ENCODE results near the gene BORCS6.
"Not testable (repeated sequence)": the region's sequence is repeated elsewhere in the genome, so short reads cannot be mapped to it uniquely, and the experiment has no call there.

Gene BORCS6

GRCh38 chr17:8175795-8176196 is 14.2 kb downstream of the BORCS6 start:
- DNase-seq (ENCODE audit: low read depth in 3 of 3, low spot score in 1 of 3) = no peak

- no peak for DNase-seq (ENCODE audit: low read depth in 3 of 3, low spot score in 1 of 3)
Measured at GRCh38 chr17:8173871-8174322, 16.1 kb downstream of the BORCS6 start.

GRCh38 chr17:8173056-8173870 is 16.7 kb downstream of the BORCS6 start:
- peak in 2 of 3 donors; percentile 53 to 55 for DNase-seq (ENCODE audit: low read depth in 3 of 3, low spot score in 1 of 3)

GRCh38 chr17:8170186-8170585 is 19.8 kb downstream of the BORCS6 start:
- not testable (repeated sequence) for DNase-seq (ENCODE audit: low read depth in 3 of 3, low spot score in 1 of 3)

- DNase-seq (ENCODE audit: low read depth in 3 of 3, low spot score in 1 of 3) = no peak
Measured at GRCh38 chr17:8167526-8167925, 22.5 kb downstream of the BORCS6 start.

- no peak for DNase-seq (ENCODE audit: low read depth in 3 of 3, low spot score in 1 of 3)
Measured at GRCh38 chr17:8166731-8167130, 23.2 kb downstream of the BORCS6 start.

DNA sequence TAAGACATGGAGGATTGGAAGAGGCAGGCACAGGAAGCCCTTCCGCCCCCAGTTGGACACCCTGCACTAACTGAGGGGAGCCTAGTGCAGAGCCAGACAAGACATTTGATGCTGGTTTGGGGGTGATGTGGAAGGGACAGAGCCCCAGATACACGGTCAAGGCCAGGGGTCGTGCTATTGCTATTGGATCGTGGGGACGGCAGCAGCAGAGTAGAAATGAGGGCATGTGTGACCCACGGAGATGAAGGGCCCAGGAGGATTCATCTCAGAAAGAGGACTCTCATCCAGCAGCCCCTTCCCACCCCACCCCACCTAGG is 25.2 kb downstream of the BORCS6 start:
- no peak for DNase-seq (ENCODE audit: low read depth in 3 of 3, low spot score in 1 of 3)

- DNase-seq (ENCODE audit: low read depth in 3 of 3, low spot score in 1 of 3) = peak in 1 of 3 donors; percentile 34
Measured at GRCh38 chr17:8163978-8164814, 25.8 kb downstream of the BORCS6 start.

DNA sequence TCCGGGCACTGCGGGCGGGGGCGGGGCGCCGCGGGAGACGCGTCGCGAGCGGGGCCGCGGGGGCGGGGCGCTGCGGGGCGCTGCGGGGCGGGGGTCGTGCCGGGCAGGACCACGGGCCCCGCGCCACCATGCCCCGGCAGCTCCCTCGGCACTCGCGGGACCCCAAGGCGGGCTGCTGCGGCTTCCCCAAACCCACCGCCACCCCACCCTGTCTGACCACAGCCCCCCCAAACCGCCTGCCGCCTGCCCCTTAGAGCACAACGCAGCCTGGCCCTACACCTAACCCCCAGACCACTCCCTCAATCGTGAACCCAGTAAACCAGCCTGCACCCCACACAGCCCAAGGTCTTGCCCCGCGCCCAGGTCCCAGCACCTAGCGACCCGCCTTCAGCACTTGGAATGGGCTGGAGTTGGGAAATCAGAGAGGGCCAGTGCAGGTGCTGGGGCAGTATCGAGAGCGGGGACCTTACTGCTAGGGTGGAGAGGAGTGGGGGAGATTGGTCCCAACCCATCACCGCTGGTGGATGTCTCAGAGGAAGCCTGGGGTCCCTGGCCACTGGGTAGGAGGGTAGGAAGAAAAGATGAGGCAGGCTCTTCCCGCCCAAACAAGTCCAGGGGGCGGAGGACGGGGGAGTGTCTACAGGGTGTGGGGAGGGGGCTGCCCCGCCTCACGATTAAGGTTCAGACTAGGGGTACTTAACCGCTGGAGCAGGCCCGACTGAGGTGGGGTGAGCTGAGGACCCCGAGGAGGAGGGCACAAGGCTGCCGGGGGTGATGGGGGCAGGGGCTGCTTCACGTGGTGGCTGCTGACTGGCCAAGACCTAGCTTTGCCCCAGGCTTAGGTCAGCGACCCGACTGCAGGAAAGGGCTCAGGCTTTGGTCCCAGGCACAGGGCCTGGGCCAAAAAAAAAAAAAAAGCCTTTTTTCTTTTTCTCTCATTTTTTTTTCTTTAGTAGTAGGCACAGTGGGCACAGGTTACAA is 26.7 kb downstream of the BORCS6 start:
- no peak for DNase-seq (ENCODE audit: low read depth in 3 of 3, low spot score in 1 of 3)

DNA sequence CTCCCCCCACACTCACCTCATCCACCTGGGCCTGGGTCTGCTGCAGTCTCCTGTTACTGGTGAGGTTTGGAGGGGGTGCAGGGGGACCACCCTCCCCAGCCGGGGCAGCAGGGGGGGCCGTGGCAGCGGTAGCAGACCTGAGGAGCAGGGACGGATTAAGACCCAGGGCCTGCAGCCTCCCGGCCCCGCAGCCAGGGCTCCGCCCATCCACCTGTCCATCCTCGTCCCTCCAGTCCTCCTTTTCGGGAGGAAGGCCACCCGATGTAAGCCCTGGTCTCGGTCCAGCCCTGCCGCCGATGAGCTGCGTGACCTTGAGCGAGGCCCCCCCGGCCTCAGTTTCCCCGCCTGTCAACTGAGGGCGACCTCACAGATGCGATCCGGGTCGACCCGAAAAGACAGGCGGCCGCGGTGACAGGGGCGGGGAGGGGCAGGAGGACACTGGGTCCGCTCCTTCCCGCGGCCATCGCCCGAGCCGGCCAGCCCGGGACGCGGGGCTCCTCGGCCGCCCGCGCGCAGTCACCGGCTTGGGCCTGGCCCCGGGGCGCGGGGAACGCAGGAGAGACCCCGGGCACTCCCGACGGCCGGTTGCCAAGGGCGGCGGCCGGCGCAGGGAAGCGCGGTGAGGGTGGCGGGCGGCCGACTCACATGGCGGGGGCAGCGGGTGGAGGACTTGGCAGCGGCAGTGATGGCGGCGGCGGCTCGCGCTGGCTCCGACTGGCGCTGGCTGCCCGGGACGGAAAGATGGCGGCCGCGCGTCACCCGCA is 27.6 kb downstream of the BORCS6 start, which contains the start of gene VAMP2:
VAMP2 (minus strand) TSS at position 716 of the 764 bp plus-strand sequence; CDS start at position 647, 69 bp downstream.
- peak; percentile 60 to 74 (median 64) for DNase-seq (ENCODE audit: low read depth in 3 of 3, low spot score in 1 of 3)

GRCh38 chr17:8161289-8162232 is 28.4 kb downstream of the BORCS6 start:
- DNase-seq (ENCODE audit: low read depth in 3 of 3, low spot score in 1 of 3) = no peak

GRCh38 chr17:8160741-8161221 is 29.2 kb downstream of the BORCS6 start:
- DNase-seq (ENCODE audit: low read depth in 3 of 3, low spot score in 1 of 3) = no peak

DNA sequence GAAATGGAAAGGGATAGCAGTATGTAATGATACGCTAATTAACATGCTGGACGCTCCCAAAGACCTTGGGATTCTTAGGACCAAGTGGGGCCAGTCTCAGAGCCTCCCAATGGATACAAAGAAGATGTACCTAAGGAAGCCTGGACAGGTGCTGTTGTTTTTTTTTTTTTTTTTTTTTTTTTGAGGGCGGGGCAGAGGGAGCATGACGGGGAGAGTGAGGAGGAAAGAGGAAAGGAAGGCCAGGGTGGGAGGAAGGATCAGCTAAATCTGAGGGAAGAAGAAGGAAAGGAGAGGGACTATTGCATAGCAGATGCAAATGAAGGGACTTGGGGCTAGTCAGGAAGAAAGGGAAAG is 29.8 kb downstream of the BORCS6 start:
- DNase-seq (ENCODE audit: low read depth in 3 of 3, low spot score in 1 of 3) = no peak

DNA sequence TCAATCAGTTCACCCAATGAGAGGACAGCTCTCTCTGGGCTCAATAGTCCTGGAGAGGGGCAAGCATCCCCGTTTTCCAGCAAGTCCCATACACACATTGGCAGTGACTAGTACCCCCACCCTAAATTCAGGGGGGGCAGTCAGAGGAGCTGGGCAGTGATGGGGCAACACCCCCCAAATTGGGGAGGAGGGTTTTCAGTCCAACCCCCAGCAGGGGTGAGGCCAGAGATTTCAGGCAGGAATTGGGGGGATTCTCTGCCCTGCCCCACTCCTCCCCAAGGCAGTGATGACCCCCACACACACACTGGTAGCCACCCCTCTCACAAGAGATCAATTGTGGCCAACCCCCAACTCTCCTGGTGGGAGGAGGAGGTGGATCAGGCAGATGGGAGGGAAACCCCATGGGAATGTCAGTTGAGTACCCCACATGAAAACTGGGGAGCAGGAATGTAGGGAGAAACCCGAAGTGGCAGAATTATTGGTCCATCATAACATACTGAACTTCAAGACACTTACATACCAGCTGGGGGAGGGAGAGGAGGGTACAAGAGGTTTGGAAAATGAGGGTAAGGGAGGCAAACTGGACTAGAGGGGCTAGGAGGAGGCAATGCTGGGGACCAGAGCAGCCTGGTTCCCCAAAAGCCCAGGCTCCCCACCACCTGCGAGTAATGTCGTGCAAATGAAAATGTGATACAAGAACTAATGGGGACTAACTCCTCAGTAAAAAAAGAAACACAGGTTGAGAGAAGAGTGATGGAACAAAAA is 30.3 kb downstream of the BORCS6 start:
- DNase-seq (ENCODE audit: low read depth in 3 of 3, low spot score in 1 of 3) = no peak

GRCh38 chr17:8159032-8159400 is 31.0 kb downstream of the BORCS6 start:
- no peak for DNase-seq (ENCODE audit: low read depth in 3 of 3, low spot score in 1 of 3)

DNA sequence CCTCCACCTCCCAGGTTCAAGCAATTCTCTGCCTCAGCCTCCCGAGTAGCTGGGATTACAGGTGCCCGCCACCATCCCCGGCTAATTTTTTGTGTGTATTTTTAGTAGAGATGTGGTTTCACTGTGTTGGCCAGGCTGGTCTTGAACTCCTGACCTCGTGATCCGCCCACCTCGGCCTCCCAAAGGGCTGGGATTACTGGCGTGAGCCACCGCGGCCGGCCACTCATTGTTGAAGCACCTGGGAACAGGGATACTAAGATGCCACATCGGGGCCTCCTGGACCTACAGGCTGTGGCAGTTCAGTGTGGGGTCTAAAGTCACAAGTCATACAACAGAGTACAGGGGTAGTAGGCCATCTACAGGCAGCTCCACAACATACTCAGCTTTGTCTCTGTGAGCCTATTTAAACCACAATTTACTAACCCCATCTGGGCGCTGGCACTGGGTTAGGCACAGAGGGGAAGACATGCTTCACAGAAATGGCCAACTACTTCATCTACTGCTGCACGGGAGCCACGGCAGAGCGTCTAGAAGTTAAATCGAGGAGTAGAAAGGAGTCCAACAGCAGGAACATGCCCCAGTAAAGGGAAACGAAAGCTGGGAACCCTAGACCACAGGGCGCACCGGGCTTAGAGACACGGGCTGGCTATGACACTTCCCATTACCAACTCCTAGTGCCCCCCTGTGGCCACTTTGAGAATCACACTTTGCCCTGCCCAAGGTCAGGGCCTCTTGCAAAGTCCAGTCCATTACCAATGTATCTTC is 31.5 kb downstream of the BORCS6 start:
- peak; percentile 59 to 82 (median 65) for DNase-seq (ENCODE audit: low read depth in 3 of 3, low spot score in 1 of 3)

DNA sequence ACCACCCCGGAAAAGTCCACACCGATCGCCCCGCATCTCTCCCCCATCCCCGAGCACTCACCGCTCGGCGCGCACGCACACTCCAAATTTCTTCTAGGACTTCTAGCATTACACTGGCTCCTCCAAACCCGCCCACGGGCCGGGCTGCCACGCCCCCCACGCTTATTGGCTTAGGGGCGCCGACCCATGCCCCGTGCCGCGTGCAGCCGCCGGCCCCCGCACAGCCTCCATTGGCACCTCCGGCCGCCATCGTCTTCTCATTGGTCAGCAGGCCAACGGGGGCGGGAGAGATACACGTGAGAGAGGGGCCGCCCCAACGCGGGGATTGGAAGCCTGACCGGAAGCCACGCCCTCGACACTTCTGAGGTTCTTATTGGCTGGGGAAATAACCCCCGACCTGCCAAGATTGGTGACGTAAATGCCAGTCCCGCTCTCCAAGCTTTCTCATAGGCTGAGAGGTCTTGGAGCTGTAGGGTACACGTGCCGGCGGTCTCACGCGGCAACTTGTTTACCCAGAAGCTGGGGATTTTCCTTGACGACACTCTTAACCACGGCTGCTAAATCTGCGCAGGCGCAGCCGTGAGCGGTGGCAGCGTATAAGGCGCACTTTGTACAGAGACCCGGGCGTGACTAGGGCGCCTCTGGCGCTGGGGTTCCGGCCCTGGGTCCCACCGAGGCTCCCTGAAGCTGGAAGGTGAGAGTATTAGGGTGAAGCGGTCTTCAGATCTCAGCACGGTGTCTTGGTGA is 33.6 kb downstream of the BORCS6 start:
- peak; percentile 98 to 100 (median 100) for DNase-seq (ENCODE audit: low read depth in 3 of 3, low spot score in 1 of 3)

Data from stimulated activated CD4-positive, alpha-beta T cell treated with anti-CD3 and anti-CD28 coated beads, TNF-alpha, amount 100 ng/mL, for 1 hour (primary cell).